Panc1 (cell line): Measurements from ENCODE around the gene ADARB2. TPM values are rescaled to one million over a fixed set of nuclear protein-coding genes. Genes with fewer than 3 reads are reported as not detected.

ENCODE experiments used
- ATAC-seq: fragments of 200-7000 bp; cut with Tn5 transposase; 2 replicates; pipeline ENCODE4 v1.9.1; 2020; ENCODE audit warnings: mild to moderate bottlenecking, moderate library complexity
- BruUV-seq: library from RNA; stranded (reverse); fragments of 400-500 nt; replicated peaks from 2 replicates; lab custom pipeline; 2021; lab: Mats Ljungman, UMichigan
- CTCF ChIA-PET: fragments of 300-600 bp; sonication (Branson Sonifier 250); formaldehyde crosslinking; loops from one replicate; lab custom pipeline; 2022; ENCODE audit warnings: antibody characterized with exemption; lab: Charles Lee
- POLR2A ChIA-PET: fragments of 300-600 bp; sonication (Branson Sonifier 250); formaldehyde crosslinking; loops from one replicate; lab custom pipeline; 2022; ENCODE audit warnings: antibody characterized with exemption; lab: Charles Lee
- DNase-seq: peaks from one replicate; pipeline ENCODE4 v3.0.0-alpha.2; 2010; ENCODE audit warnings: low read depth, low spot score
- H3K27ac ChIP-seq: 2 replicates; pipeline ENCODE4 v1.5.1; 2011; ENCODE audit warnings: mild to moderate bottlenecking, low read length, inconsistent platforms
- H3K27me3 ChIP-seq: fragments of 200-500 bp; sonication (Bioruptor generic); 2 replicates; pipeline ENCODE4 v1.6.0; 2014; ENCODE audit warnings: low read length, inconsistent platforms; ENCODE audit not compliant: control insufficient read depth, insufficient read depth
- H3K36me3 ChIP-seq: fragments of 200-500 bp; sonication (Bioruptor generic); 2 replicates; pipeline ENCODE4 v1.5.1; 2014; ENCODE audit warnings: inconsistent platforms, mild to moderate bottlenecking, low read length, moderate library complexity; ENCODE audit not compliant: control insufficient read depth, insufficient read depth
- H3K4me1 ChIP-seq: 2 replicates; pipeline ENCODE4 v1.5.1; 2011; ENCODE audit warnings: inconsistent platforms, mild to moderate bottlenecking, low read length, moderate library complexity; ENCODE audit not compliant: control insufficient read depth, insufficient read depth
- H3K4me3 ChIP-seq, 2 experiments: 2 replicates each; pipeline ENCODE4 v1.5.1; 2011 to 2012; ENCODE audit warnings: low read depth in 2 of 2, low read length in 2 of 2, mild to moderate bottlenecking in 2 of 2, inconsistent platforms in 1 of 2, moderate library complexity in 1 of 2
- H3K9me3 ChIP-seq: fragments of 200-500 bp; sonication (Bioruptor generic); 2 replicates; pipeline ENCODE4 v1.5.1; 2014; ENCODE audit warnings: low read depth, mild to moderate bottlenecking, inconsistent platforms, low read length, moderate library complexity; ENCODE audit not compliant: control insufficient read depth, insufficient read depth
- POLR2AphosphoS5 ChIP-seq: IDR thresholded peaks from 2 replicates; pipeline ENCODE4 v1.6.1; 2012; ENCODE audit warnings: mild to moderate bottlenecking, low read depth, low read length, moderate library complexity
- SIN3A ChIP-seq: IDR thresholded peaks from 2 replicates; pipeline ENCODE4 v1.6.1; 2012; ENCODE audit warnings: low read depth, mild to moderate bottlenecking, low read length, moderate library complexity, borderline replicate concordance; ENCODE audit not compliant: insufficient read depth
- TCF7L2 ChIP-seq: IDR thresholded peaks from 2 replicates; pipeline ENCODE4 v1.6.1; 2011; ENCODE audit warnings: mild to moderate bottlenecking, low read depth, low read length, inconsistent platforms
- in situ Hi-C: cut with HindIII; loops from 2 replicates; pipeline ENCODE4 v1.10.0; 2016; ENCODE audit warnings: low sequenced_read_pairs, low pct_unique_long_range_greater_than_20kb
- intact Hi-C: fragments of 100-400 bp; cut with micrococcal nuclease; formaldehyde crosslinking; loops from one replicate; pipeline ENCODE4 v1.10.0; 2022; ENCODE audit not compliant: unreplicated experiment
- total RNA-seq: library from RNA; stranded (reverse); gene quantifications from one replicate; pipeline ENCODE4 v1.2.1, GENCODE V29; 2021; ENCODE audit not compliant: unreplicated experiment
- TF ChIP-seq, protein P1 (sequence below): fragments of 450-650 bp; IDR thresholded peaks from 2 replicates; pipeline ENCODE4 v1.5.1; 2017; ENCODE audit warnings: mild to moderate bottlenecking
- TF ChIP-seq, protein P2 (sequence below), 2 experiments: IDR thresholded peaks; 2 replicates each; pipeline ENCODE4 v1.6.1; 2011 to 2012; ENCODE audit warnings: low read depth in 2 of 2, control low read depth in 1 of 2, low read length in 1 of 2, mild to moderate bottlenecking in 1 of 2, moderate library complexity in 1 of 2; ENCODE audit not compliant: insufficient read depth in 1 of 2

Gene ADARB2
- total RNA-seq, 1 experiment from 2014 or later, result 0.31 TPM

DNA sequence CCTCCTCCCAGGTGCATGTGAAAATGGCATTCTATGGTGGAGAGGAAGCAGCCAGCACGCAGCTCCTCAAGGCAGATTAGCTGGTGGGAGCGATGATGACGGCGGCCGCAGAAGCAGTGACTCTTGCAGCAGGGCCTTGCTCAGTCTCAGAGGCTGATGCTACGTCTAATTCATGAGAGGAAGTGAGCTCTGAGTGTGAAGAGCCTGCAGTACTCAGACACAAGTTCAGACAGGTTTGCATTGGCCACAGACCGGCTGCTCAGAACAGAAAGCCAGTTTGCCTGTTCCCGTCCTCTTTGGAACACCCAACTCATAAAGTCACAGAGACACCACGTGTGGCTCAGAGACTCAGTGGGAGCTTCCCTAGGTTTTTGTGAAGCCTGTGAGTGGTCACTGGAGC is 136.5 kb downstream of the ADARB2 start:
- Histone ChIP-seq H3K4me3 (no peak overlapping the region), H3K4me1 (no peaks in the 10 kb centered on the region), H3K9me3 (no peaks in the 10 kb centered on the region), H3K27me3 (no peaks in the 10 kb centered on the region), H3K27ac (no peak overlapping the region), H3K36me3 (no peaks in the 10 kb centered on the region)
- in situ Hi-C loops (no loop called here), intact Hi-C loops (no loop called here)
- no TSS peak for BruUV-seq
- no peak for DNase-seq
- no peak for ATAC-seq
- ChIA-PET CTCF (no interaction called here), POLR2A (interaction anchor here (0.6 kb wide), 1 partner anchor 94 kb away, joined by 3 read pairs; no protein-coding TSS in a partner anchor)
- TF ChIP-seq, protein P1, sequence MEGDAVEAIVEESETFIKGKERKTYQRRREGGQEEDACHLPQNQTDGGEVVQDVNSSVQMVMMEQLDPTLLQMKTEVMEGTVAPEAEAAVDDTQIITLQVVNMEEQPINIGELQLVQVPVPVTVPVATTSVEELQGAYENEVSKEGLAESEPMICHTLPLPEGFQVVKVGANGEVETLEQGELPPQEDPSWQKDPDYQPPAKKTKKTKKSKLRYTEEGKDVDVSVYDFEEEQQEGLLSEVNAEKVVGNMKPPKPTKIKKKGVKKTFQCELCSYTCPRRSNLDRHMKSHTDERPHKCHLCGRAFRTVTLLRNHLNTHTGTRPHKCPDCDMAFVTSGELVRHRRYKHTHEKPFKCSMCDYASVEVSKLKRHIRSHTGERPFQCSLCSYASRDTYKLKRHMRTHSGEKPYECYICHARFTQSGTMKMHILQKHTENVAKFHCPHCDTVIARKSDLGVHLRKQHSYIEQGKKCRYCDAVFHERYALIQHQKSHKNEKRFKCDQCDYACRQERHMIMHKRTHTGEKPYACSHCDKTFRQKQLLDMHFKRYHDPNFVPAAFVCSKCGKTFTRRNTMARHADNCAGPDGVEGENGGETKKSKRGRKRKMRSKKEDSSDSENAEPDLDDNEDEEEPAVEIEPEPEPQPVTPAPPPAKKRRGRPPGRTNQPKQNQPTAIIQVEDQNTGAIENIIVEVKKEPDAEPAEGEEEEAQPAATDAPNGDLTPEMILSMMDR, result no peak
- TF ChIP-seq POLR2AphosphoS5 (no peak), TCF7L2 (no peak), SIN3A (no peak)
- TF ChIP-seq, protein P2, sequence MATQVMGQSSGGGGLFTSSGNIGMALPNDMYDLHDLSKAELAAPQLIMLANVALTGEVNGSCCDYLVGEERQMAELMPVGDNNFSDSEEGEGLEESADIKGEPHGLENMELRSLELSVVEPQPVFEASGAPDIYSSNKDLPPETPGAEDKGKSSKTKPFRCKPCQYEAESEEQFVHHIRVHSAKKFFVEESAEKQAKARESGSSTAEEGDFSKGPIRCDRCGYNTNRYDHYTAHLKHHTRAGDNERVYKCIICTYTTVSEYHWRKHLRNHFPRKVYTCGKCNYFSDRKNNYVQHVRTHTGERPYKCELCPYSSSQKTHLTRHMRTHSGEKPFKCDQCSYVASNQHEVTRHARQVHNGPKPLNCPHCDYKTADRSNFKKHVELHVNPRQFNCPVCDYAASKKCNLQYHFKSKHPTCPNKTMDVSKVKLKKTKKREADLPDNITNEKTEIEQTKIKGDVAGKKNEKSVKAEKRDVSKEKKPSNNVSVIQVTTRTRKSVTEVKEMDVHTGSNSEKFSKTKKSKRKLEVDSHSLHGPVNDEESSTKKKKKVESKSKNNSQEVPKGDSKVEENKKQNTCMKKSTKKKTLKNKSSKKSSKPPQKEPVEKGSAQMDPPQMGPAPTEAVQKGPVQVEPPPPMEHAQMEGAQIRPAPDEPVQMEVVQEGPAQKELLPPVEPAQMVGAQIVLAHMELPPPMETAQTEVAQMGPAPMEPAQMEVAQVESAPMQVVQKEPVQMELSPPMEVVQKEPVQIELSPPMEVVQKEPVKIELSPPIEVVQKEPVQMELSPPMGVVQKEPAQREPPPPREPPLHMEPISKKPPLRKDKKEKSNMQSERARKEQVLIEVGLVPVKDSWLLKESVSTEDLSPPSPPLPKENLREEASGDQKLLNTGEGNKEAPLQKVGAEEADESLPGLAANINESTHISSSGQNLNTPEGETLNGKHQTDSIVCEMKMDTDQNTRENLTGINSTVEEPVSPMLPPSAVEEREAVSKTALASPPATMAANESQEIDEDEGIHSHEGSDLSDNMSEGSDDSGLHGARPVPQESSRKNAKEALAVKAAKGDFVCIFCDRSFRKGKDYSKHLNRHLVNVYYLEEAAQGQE (IDR thresholded peaks at IDR 0.05; ENCODE audit: insufficient read depth in 1 of 2, low read depth in 2 of 2, low read length in 1 of 2), result no peak

DNA sequence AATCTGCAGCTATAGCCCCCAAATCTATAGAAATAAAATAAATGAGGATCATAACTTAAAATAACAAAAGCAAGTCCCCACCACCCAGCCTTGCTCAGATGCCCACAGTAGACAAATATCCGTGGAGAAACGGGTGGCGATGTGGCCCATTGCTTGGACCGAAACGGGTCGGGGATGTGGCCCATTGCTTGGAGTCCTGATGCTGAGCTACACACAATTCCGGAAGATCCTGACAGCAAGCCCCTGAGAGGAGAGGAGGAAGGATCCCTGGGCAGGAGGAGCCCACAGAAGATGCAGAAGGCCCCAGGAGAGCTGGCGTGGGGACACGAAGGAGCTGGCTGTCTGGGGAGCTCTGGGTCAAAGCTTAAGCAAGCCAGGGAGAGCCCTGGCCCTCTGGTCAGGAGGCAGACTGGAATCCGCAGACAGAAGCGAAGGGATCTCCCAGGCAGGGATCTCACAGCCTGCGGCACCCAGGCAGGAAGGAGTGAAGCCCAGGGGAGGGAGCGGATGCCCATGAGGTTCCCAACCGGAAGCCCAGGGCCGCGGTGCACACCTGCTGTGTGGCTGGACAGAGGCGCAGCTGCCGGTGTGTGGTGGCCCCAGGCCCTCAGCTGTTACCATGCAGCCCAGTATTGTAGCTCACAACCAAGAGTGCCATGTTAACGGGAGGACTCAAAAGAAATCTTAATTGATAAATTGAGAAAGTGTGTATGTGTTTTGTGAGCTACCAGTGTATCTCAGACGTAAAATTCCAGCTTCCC is 138.8 kb downstream of the ADARB2 start:
- BruUV-seq, result no TSS peak
- Histone ChIP-seq H3K27me3 (no peaks in the 10 kb centered on the region), H3K27ac (no peak overlapping the region), H3K4me3 (no peak overlapping the region), H3K9me3 (no peaks in the 10 kb centered on the region), H3K4me1 (no peaks in the 10 kb centered on the region), H3K36me3 (no peaks in the 10 kb centered on the region)
- TF ChIP-seq POLR2AphosphoS5, result no peak
- TF ChIP-seq, protein P1, result no peak
- no peak for TF ChIP-seq TCF7L2
- TF ChIP-seq SIN3A, result no peak
- TF ChIP-seq, protein P2 (IDR thresholded peaks at IDR 0.05; ENCODE audit: insufficient read depth in 1 of 2, low read depth in 2 of 2, low read length in 1 of 2), result no peak
- in situ Hi-C loops (no loop called here), intact Hi-C loops (no loop called here)
- DNase-seq, result no peak
- CTCF ChIA-PET, result no interaction called here
- no peak for ATAC-seq
- POLR2A ChIA-PET, result no interaction called here
